OCI-LY3 (cell line): ENCODE data around the gene SYNPO.

ENCODE experiments used
- CTCF ChIP-seq: fragments of 200-600, 300-600 bp; sonication (generic); IDR thresholded peaks from 2 replicates; pipeline ENCODE4 v1.5.1; 2014; ENCODE audit warnings: antibody characterized with exemption, low read length, low read depth
- EZH2phosphoT487 ChIP-seq: fragments of 200-600 bp; shearing (Covaris generic); IDR thresholded peaks from 2 replicates; pipeline ENCODE4 v1.6.1; 2018; ENCODE audit warnings: antibody characterized with exemption, mixed run types, low read depth

- no peak for TF ChIP-seq CTCF
- no peak for TF ChIP-seq EZH2phosphoT487
These were observed 25.2 kb upstream of the SYNPO start for GRCh38 chr5:150615141-150615699.
